ENCODE data around the gene CHIA. TPM values are rescaled to one million over a fixed set of nuclear protein-coding genes. Genes with fewer than 3 reads are reported as not detected.

CHIA gene
- total and polyA plus RNA-seq, 2 of the 4 experiments (the other 2 are of a cell fraction) = not detected

DNA sequence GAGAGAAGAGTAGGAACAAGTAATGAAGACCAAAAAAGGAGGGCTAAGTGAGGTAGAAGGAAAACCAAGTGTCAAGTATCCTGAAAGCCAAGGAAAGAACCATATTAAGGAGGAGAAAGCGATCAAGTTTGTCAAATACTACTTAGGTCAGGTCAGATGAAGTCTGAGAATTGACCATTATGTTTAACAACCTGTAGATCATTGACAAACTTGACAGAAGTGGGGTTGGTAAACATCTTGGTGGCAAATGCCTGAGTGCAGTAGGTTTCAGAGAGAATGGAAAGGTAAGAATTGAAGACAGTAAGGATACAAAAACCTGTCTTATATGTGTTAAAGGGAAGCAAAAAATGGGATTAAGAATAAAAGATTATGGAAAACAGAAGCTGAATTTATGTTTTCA, 3.7 kb upstream of the CHIA start:
- Histone ChIP-seq H3K27me3 (ENCODE audit: control insufficient read depth, insufficient read depth, low read length) (no peaks in the 10 kb centered on the region; the same call in 1 of the 2 replicates), H3K56ac (ENCODE audit: extremely low read depth, insufficient read depth, low read length) (no peak overlapping the region), H3K9ac (ENCODE audit: low read depth, low read length) (no peak overlapping the region), H4K5ac (ENCODE audit: low read depth, low read length) (no peak overlapping the region), H3K4me3 (ENCODE audit: insufficient read depth, low read depth, low read length) (no peak overlapping the region), H3K4ac (ENCODE audit: low read depth, low read length) (no peak overlapping the region), H3K18ac (ENCODE audit: low read depth, low read length) (no peak overlapping the region), H2BK20ac (ENCODE audit: low read depth, low read length) (no peak overlapping the region), H3K79me1 (ENCODE audit: low read depth in 1 of 2, low read length in 2 of 2) (no peaks in the 10 kb centered on the region), H3K4me1 (ENCODE audit: control insufficient read depth, insufficient read depth, low read length) (no peaks in the 10 kb centered on the region), H4K20me1 (ENCODE audit: insufficient read depth, low read length) (no peaks in the 10 kb centered on the region), H2BK15ac (ENCODE audit: low read depth, low read length) (no peak overlapping the region), H3K23ac (ENCODE audit: low read depth, low read length) (no peak overlapping the region), H3K9me1 (ENCODE audit: insufficient read depth, low read length) (no peaks in the 10 kb centered on the region), H3K14ac (replicated peaks; ENCODE audit: low read depth, low read length) (no peak overlapping the region), H3K36me3 (ENCODE audit: control insufficient read depth, insufficient read depth, low read length) (no peaks in the 10 kb centered on the region), H2AFZ (replicated peaks; ENCODE audit: low read length, poor library complexity) (no peak overlapping the region), H2BK120ac (ENCODE audit: low read depth, low read length) (no peak overlapping the region), H3K27ac (ENCODE audit: insufficient read depth, low read length) (no peak overlapping the region), H3K4me2 (ENCODE audit: low read depth, low read length) (no peak overlapping the region), H4K91ac (ENCODE audit: insufficient read depth, low read depth, low read length) (no peak overlapping the region), H2AK5ac (ENCODE audit: low read depth, low read length) (no peak overlapping the region), H2AK9ac (replicated peaks; ENCODE audit: low read depth, low read length, poor library complexity) (no peak overlapping the region), H4K8ac (ENCODE audit: low read depth in 2 of 2, low read length in 2 of 2) (no peak overlapping the region), H2BK5ac (ENCODE audit: low read depth, low read length, poor library complexity, severe bottlenecking) (no peak overlapping the region), H3K9me3 (ENCODE audit: control insufficient read depth, insufficient read depth, low read length) (no peaks in the 10 kb centered on the region)
- dilution Hi-C loops (cut with HindIII; ENCODE audit: low sequenced_read_pairs, unreplicated experiment) (no loop called here), intact Hi-C loops (cut with micrococcal nuclease) (no loop called here), in situ Hi-C loops (cut with MboI; ENCODE audit: low sequenced_read_pairs) (no loop called here)
- ChIA-PET CTCF (no interaction called here), POLR2A (ENCODE audit: unreplicated experiment) (no interaction called here)
- DNase-seq (no peak), ATAC-seq (ENCODE audit: low read depth) (no peak)
- TF ChIP-seq BHLHE40 (IDR thresholded peaks at IDR 0.05; ENCODE audit: low read depth, low read length) (no peak), RFX5 (IDR thresholded peaks at IDR 0.05; ENCODE audit: low read depth, low read length) (no peak), RCOR1 (IDR thresholded peaks at IDR 0.05; ENCODE audit: insufficient replicate concordance, low read length) (no peak), USF2 (IDR thresholded peaks at IDR 0.05; ENCODE audit: low read depth, low read length) (no peak), MAZ (IDR thresholded peaks at IDR 0.05; ENCODE audit: borderline replicate concordance, low read depth, low read length) (no peak), POLR2A (IDR thresholded peaks at IDR 0.05; ENCODE audit: low read depth, low read length) (no peak), CTCF (conservative IDR thresholded peaks at IDR 0.05; ENCODE audit: low read depth, low read length) (no peak), RAD21 (IDR thresholded peaks at IDR 0.05; ENCODE audit: low read length) (no peak), NFE2L2 (IDR thresholded peaks at IDR 0.05; ENCODE audit: low read depth, low read length) (no peak), CHD1 (IDR thresholded peaks at IDR 0.05; ENCODE audit: low read depth, low read length) (no peak), MAFK (IDR thresholded peaks at IDR 0.05; ENCODE audit: low read depth, low read length) (no peak), CEBPB (IDR thresholded peaks at IDR 0.05; ENCODE audit: low read depth, low read length) (no peak), ELK1 (IDR thresholded peaks at IDR 0.05; ENCODE audit: borderline replicate concordance, low read depth, low read length) (no peak), MXI1 (IDR thresholded peaks at IDR 0.05; ENCODE audit: borderline replicate concordance, low read depth, low read length) (no peak)
- WGBS, 2 experiments (ENCODE audit: extremely low coverage in 2 of 2, insufficient read length in 1 of 2) = 38% methylated on average over 1 of the region's 1 CpG; no CpG with 5 or more reads in 1 of the 2 experiments
- no TSS peak for BruUV-seq (replicated peaks)
